ENCODE measurements around the gene KDF1.

GRCh38 chr1:26961826-26962225 is 1.6 kb upstream of the KDF1 start:
- TF ChIP-seq CTCF (IDR thresholded peaks at IDR 0.05) (no peak), POLR2A (IDR thresholded peaks at IDR 0.05) (no peak)

Data from right lobe of liver (tissue), 4 donors.